Activated CD4-positive, alpha-beta T cell treated with anti-CD3 and anti-CD28 coated beads for 48 hours (primary cell): Measurements from ENCODE around the gene NOMO2.
"Not testable (repeated sequence)": the region's sequence is repeated elsewhere in the genome, so short reads cannot be mapped to it uniquely, and the experiment has no call there.

Experiments
- DNase-seq: peaks from one replicate; pipeline ENCODE4 v3.0.0-alpha.2; 2020

The NOMO2 gene

GRCh38 chr16:18561727-18562314 is at the start of gene NOMO2:
Gene NOMO2, minus strand, starts transcription at chr16:18562097. Its CDS starts 57 bp downstream, at chr16:18562040.
- peak; percentile 93 for DNase-seq

- not testable (repeated sequence) for DNase-seq
Measured at GRCh38 chr16:18610147-18610803, 48.4 kb upstream of the NOMO2 start.

- not testable (repeated sequence) for DNase-seq
Measured at GRCh38 chr16:18608271-18608670, 46.4 kb upstream of the NOMO2 start.

- not testable (repeated sequence) for DNase-seq
Measured at GRCh38 chr16:18603572-18604246, 41.8 kb upstream of the NOMO2 start.

GRCh38 chr16:18598582-18598981 is 36.7 kb upstream of the NOMO2 start:
- not testable (repeated sequence) for DNase-seq

- not testable (repeated sequence) for DNase-seq
Measured at GRCh38 chr16:18597734-18598133, 35.8 kb upstream of the NOMO2 start.

GRCh38 chr16:18597319-18597718 is 35.4 kb upstream of the NOMO2 start:
- DNase-seq: not testable (repeated sequence)

GRCh38 chr16:18595796-18596195 is 33.9 kb upstream of the NOMO2 start:
- DNase-seq: not testable (repeated sequence)

GRCh38 chr16:18594880-18595279 is 33.0 kb upstream of the NOMO2 start:
- DNase-seq: peak; percentile 35

GRCh38 chr16:18593904-18594303 is 32.0 kb upstream of the NOMO2 start:
- DNase-seq: not testable (repeated sequence)

GRCh38 chr16:18592982-18593381 is 31.1 kb upstream of the NOMO2 start:
- DNase-seq: not testable (repeated sequence)

GRCh38 chr16:18591908-18592307 is 30.0 kb upstream of the NOMO2 start:
- peak; percentile 32 for DNase-seq

- not testable (repeated sequence) for DNase-seq
Measured at GRCh38 chr16:18591441-18591840, 29.5 kb upstream of the NOMO2 start.

- not testable (repeated sequence) for DNase-seq
Measured at GRCh38 chr16:18589806-18590205, 27.9 kb upstream of the NOMO2 start.

GRCh38 chr16:18586560-18587540 is 25.0 kb upstream of the NOMO2 start:
- not testable (repeated sequence) for DNase-seq

GRCh38 chr16:18585789-18586188 is 23.9 kb upstream of the NOMO2 start:
- not testable (repeated sequence) for DNase-seq

- DNase-seq: no peak
Measured at GRCh38 chr16:18582902-18583301, 21.0 kb upstream of the NOMO2 start.

- DNase-seq: not testable (repeated sequence)
Measured at GRCh38 chr16:18580396-18580795, 18.5 kb upstream of the NOMO2 start.

GRCh38 chr16:18579261-18579660 is 17.4 kb upstream of the NOMO2 start:
- not testable (repeated sequence) for DNase-seq

GRCh38 chr16:18577942-18578341 is 16.0 kb upstream of the NOMO2 start:
- not testable (repeated sequence) for DNase-seq

GRCh38 chr16:18575945-18576344 is 14.0 kb upstream of the NOMO2 start:
- not testable (repeated sequence) for DNase-seq

- DNase-seq: not testable (repeated sequence)
Measured at GRCh38 chr16:18575298-18575917, 13.5 kb upstream of the NOMO2 start.
